ENCODE results near the gene XPC.

The XPC gene

DNA sequence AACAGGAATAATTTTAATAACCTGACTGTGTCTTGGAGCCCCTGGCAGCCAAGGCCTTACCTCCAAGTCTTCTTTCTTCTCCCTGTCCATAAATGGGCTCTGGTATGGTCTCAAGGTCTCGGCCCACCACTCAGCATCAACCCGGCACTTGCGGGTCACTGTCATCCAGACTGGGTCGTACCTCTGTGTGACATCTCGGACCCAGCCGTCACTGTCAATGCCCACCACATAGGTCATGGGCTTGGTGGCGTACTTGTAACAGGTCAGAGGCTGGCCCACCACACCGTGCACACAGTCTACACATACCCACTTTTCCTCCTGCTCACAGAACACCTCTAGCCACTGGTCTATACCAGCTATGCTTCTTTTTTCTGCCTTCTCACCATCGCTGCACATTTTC, 20.4 kb downstream of the XPC start:
- TF ChIP-seq ELF4 (IDR thresholded peaks at IDR 0.05), result no peak
- TF ChIP-seq SUZ12 (IDR thresholded peaks at IDR 0.05), result no peak
- TF ChIP-seq ZNF384 (IDR thresholded peaks at IDR 0.05), result no peak
- no peak for TF ChIP-seq FOXA1 (IDR thresholded peaks at IDR 0.05)
- ChIA-PET POLR2A (no interaction called here), CTCF (no interaction called here)
- DNase-seq (ENCODE audit: extremely low spot score), result no peak

DNA sequence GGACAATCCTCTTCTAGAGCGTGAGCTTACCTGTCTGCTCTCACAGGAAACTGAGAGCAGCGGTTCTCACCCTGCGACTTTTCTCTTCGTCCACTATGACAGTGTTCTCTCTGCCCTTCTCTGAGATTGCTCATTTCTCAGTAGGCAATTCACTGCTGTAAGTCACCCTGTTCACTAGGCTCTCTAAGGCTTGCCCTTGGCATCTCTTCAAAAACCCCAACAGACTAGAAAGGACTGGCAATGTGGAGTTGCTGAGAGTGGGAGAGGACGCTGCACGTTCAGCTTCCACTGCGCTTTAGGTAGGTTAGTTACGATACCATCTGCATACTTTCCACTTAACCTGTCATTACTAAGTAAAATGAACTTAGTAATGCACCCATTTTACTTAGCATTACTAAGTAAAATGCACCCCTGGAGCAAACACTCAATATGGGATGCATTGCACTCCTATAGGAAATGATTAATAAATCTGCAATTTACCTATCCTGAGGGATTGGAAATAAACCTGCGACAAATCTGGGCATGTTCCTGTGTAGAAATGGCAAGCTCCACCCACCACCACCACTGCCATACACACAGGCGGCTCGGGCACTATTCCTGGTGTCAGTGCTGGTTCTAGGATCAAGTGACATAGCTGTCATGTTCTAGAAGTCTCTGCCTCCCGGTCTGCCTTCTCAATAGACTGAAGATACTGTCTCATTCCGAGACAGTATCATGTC, 21.4 kb downstream of the XPC start:
- no peak for TF ChIP-seq NFRKB (IDR thresholded peaks at IDR 0.05)
- TF ChIP-seq ZNF384 (IDR thresholded peaks at IDR 0.05), result no peak
- TF ChIP-seq FOXK2 (IDR thresholded peaks at IDR 0.05), result no peak
- no peak for TF ChIP-seq SUZ12 (IDR thresholded peaks at IDR 0.05)
- TF ChIP-seq HDGF (IDR thresholded peaks at IDR 0.05; ENCODE audit: borderline replicate concordance), result no peak
- no peak for TF ChIP-seq CTBP1 (IDR thresholded peaks at IDR 0.05; ENCODE audit: borderline replicate concordance)
- no peak for TF ChIP-seq TARDBP (IDR thresholded peaks at IDR 0.05)
- no peak for TF ChIP-seq ELF4 (IDR thresholded peaks at IDR 0.05)
- TF ChIP-seq FOXM1 (IDR thresholded peaks at IDR 0.05; ENCODE audit: borderline replicate concordance), result no peak
- no peak for TF ChIP-seq ARNT (IDR thresholded peaks at IDR 0.05)
- TF ChIP-seq FOXA1 (IDR thresholded peaks at IDR 0.05), result no peak
- TF ChIP-seq BHLHE40 (IDR thresholded peaks at IDR 0.05; ENCODE audit: borderline replicate concordance), result no peak
- no peak for TF ChIP-seq SP1 (IDR thresholded peaks at IDR 0.05)
- TF ChIP-seq L3MBTL2 (conservative IDR thresholded peaks at IDR 0.05), result no peak
- TF ChIP-seq, protein P1, sequence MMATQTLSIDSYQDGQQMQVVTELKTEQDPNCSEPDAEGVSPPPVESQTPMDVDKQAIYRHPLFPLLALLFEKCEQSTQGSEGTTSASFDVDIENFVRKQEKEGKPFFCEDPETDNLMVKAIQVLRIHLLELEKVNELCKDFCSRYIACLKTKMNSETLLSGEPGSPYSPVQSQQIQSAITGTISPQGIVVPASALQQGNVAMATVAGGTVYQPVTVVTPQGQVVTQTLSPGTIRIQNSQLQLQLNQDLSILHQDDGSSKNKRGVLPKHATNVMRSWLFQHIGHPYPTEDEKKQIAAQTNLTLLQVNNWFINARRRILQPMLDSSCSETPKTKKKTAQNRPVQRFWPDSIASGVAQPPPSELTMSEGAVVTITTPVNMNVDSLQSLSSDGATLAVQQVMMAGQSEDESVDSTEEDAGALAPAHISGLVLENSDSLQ (IDR thresholded peaks at IDR 0.05), result no peak
- no peak for TF ChIP-seq LEF1 (IDR thresholded peaks at IDR 0.05; ENCODE audit: borderline replicate concordance)
- CTCF ChIA-PET, result no interaction called here
- DNase-seq (ENCODE audit: extremely low spot score), result no peak
- POLR2A ChIA-PET, result no interaction called here

DNA sequence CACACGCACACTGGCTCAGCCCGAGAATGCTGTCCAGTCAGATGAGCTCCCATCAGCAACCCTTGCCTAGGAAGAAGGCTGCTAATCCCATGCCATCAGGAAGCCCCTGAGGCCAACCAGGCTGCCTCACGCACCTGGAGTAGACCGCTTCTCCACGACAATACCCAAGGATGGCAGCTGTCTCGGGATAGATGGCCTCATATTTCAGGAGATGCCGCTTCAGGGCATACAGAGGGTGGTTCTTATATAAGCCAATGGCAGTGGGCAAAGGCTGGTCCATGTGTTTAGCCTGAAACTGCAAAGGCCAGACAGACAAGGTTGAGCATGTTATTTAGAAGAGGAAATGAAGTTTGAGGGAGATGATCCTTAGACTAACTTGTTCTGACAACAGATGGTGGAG, 22.2 kb downstream of the XPC start:
- ChIA-PET CTCF (no interaction called here), POLR2A (no interaction called here)
- DNase-seq (ENCODE audit: extremely low spot score), result no peak
- no peak for TF ChIP-seq NFRKB (IDR thresholded peaks at IDR 0.05)
- no peak for TF ChIP-seq BHLHE40 (IDR thresholded peaks at IDR 0.05; ENCODE audit: borderline replicate concordance)
- TF ChIP-seq CTBP1 (IDR thresholded peaks at IDR 0.05; ENCODE audit: borderline replicate concordance), result no peak
- no peak for TF ChIP-seq TARDBP (IDR thresholded peaks at IDR 0.05)
- no peak for TF ChIP-seq FOXK2 (IDR thresholded peaks at IDR 0.05)
- no peak for TF ChIP-seq FOXM1 (IDR thresholded peaks at IDR 0.05; ENCODE audit: borderline replicate concordance)
- no peak for TF ChIP-seq SP1 (IDR thresholded peaks at IDR 0.05)
- TF ChIP-seq HDGF (IDR thresholded peaks at IDR 0.05; ENCODE audit: borderline replicate concordance), result no peak
- TF ChIP-seq ELF4 (IDR thresholded peaks at IDR 0.05), result no peak
- TF ChIP-seq SUZ12 (IDR thresholded peaks at IDR 0.05), result no peak
- no peak for TF ChIP-seq L3MBTL2 (conservative IDR thresholded peaks at IDR 0.05)
- TF ChIP-seq LEF1 (IDR thresholded peaks at IDR 0.05; ENCODE audit: borderline replicate concordance), result no peak
- TF ChIP-seq, protein P1 (IDR thresholded peaks at IDR 0.05), result no peak
- TF ChIP-seq FOXA1 (IDR thresholded peaks at IDR 0.05), result no peak
- no peak for TF ChIP-seq ZNF384 (IDR thresholded peaks at IDR 0.05)
- no peak for TF ChIP-seq ARNT (IDR thresholded peaks at IDR 0.05)

DNA sequence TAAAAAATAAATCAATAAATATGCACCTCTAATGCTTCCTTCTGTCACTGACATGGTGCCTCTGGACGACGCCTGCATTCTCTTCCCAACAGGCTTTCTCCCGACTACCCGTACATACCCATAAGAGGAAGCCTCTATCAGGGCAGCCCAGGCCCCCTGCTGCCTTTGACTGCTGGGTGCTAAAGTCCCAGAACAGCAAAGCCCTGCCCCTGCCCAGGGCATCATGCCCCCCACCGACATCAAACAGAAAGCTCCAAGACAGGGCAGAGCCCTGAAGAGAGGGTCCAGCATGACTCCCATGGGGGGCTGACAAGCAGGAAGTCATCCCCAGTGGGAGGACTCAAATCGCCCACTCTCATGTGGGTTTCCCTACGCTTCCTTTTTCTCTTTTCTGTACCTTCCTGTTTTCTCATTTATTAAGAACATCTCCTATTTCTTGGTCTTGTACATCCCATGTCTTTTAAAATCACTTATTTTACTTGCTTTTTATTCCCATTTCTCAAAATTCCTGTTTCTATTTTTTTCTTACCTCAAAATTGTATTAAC, 23.4 kb downstream of the XPC start:
- ChIA-PET POLR2A (no interaction called here), CTCF (no interaction called here)
- TF ChIP-seq CTBP1 (IDR thresholded peaks at IDR 0.05; ENCODE audit: borderline replicate concordance) (no peak), FOXA1 (IDR thresholded peaks at IDR 0.05) (no peak), SP1 (IDR thresholded peaks at IDR 0.05) (no peak), NFRKB (IDR thresholded peaks at IDR 0.05) (no peak), LEF1 (IDR thresholded peaks at IDR 0.05; ENCODE audit: borderline replicate concordance) (no peak), TARDBP (IDR thresholded peaks at IDR 0.05) (no peak), FOXM1 (IDR thresholded peaks at IDR 0.05; ENCODE audit: borderline replicate concordance) (no peak), ARNT (IDR thresholded peaks at IDR 0.05) (no peak), ZNF384 (IDR thresholded peaks at IDR 0.05) (no peak), ELF4 (IDR thresholded peaks at IDR 0.05) (no peak), BHLHE40 (IDR thresholded peaks at IDR 0.05; ENCODE audit: borderline replicate concordance) (no peak), HDGF (IDR thresholded peaks at IDR 0.05; ENCODE audit: borderline replicate concordance) (no peak)
- no peak for DNase-seq (ENCODE audit: extremely low spot score)

- CTCF ChIA-PET, result no interaction called here
- DNase-seq (ENCODE audit: extremely low spot score), result no peak
- POLR2A ChIA-PET, result no interaction called here
- TF ChIP-seq LEF1 (IDR thresholded peaks at IDR 0.05; ENCODE audit: borderline replicate concordance) (no peak), FOXA1 (IDR thresholded peaks at IDR 0.05) (no peak), HDGF (IDR thresholded peaks at IDR 0.05; ENCODE audit: borderline replicate concordance) (no peak), NFRKB (IDR thresholded peaks at IDR 0.05) (no peak), TARDBP (IDR thresholded peaks at IDR 0.05) (no peak), CTBP1 (IDR thresholded peaks at IDR 0.05; ENCODE audit: borderline replicate concordance) (no peak), FOXK2 (IDR thresholded peaks at IDR 0.05) (no peak), ELF4 (IDR thresholded peaks at IDR 0.05) (no peak), BHLHE40 (IDR thresholded peaks at IDR 0.05; ENCODE audit: borderline replicate concordance) (no peak), SP1 (IDR thresholded peaks at IDR 0.05) (no peak), SUZ12 (IDR thresholded peaks at IDR 0.05) (no peak), FOXM1 (IDR thresholded peaks at IDR 0.05; ENCODE audit: borderline replicate concordance) (no peak), ZNF384 (IDR thresholded peaks at IDR 0.05) (no peak)
Measured at GRCh38 chr3:14154276-14154675, 24.1 kb downstream of the XPC start.

DNA sequence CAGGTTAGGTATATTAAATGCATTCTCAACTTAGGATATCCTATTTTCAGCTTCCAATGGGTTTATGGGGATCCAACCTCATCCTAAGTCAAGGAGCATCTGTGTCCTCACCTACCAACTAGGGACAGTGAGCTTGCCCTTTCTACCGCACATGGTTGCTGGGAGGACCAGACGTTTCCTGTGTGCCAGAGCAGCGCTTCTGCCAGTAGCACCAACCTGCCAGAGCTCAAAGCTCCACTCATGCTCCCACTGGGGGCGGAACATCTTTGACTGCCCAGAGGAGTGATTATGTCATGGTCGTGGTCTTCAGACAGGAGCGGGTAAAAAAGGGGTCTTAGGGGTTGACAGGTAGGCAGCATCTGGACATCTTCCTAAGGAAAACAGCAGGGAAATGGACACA, 24.7 kb downstream of the XPC start:
- CTCF ChIA-PET, result interaction anchor here (0.7 kb wide), 1 partner anchor 266 kb away, joined by 3 read pairs; no protein-coding TSS in a partner anchor
- DNase-seq (ENCODE audit: extremely low spot score), result no peak
- TF ChIP-seq FOXK2 (IDR thresholded peaks at IDR 0.05) (no peak), ZNF384 (IDR thresholded peaks at IDR 0.05) (no peak), FOXM1 (IDR thresholded peaks at IDR 0.05; ENCODE audit: borderline replicate concordance) (no peak), ELF4 (IDR thresholded peaks at IDR 0.05) (no peak), SUZ12 (IDR thresholded peaks at IDR 0.05) (no peak), TARDBP (IDR thresholded peaks at IDR 0.05) (no peak), SP1 (IDR thresholded peaks at IDR 0.05) (no peak), LEF1 (IDR thresholded peaks at IDR 0.05; ENCODE audit: borderline replicate concordance) (no peak), FOXA1 (IDR thresholded peaks at IDR 0.05) (no peak), L3MBTL2 (conservative IDR thresholded peaks at IDR 0.05) (no peak), CTBP1 (IDR thresholded peaks at IDR 0.05; ENCODE audit: borderline replicate concordance) (no peak), ARNT (IDR thresholded peaks at IDR 0.05) (no peak), NFRKB (IDR thresholded peaks at IDR 0.05) (no peak), HDGF (IDR thresholded peaks at IDR 0.05; ENCODE audit: borderline replicate concordance) (no peak), BHLHE40 (IDR thresholded peaks at IDR 0.05; ENCODE audit: borderline replicate concordance) (no peak)
- TF ChIP-seq, protein P1 (IDR thresholded peaks at IDR 0.05), result no peak
- POLR2A ChIA-PET, result no interaction called here

Measured in HEK293T (cell line).